ENCODE measurements around the gene CTNNA3. TPM values are rescaled to one million over a fixed set of nuclear protein-coding genes. Genes with fewer than 3 reads are reported as not detected.

Gene CTNNA3
- total RNA-seq, 4 donors from 2014 or later = 14.3 to 49.5 (median 24.2) TPM

DNA sequence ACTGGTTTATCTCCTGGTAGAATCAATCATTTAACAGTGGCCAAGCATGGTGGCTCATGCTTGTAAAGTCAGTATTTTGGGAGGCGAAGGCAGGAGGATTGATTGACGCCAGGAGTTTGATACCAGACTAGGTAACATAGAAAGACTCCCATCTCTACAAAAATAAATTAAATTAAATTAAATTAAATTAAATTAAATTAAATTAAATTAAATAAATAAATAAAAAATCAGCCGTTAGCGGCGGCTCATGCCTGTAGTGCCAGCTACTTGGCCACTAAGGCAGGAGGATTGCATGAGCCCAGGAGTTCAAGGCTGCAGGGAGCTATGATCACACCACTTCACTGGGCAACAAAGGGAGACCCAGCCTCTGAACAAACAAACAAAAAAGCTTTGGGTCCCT is 427.8 kb downstream of the CTNNA3 start:
- Histone ChIP-seq H3K27me3 (no peaks in the 10 kb centered on the region), H3K36me3 (no peaks in the 10 kb centered on the region), H3K4me1 (no peaks in the 10 kb centered on the region), H3K27ac (no peak overlapping the region), H3K4me3 (no peak overlapping the region), H3K9me3 (no peaks in the 10 kb centered on the region)
- intact Hi-C loops (cut with DNase I; ENCODE audit: low total_unique reads) = no loop called here
- no peak for ATAC-seq
- TF ChIP-seq, protein P1, sequence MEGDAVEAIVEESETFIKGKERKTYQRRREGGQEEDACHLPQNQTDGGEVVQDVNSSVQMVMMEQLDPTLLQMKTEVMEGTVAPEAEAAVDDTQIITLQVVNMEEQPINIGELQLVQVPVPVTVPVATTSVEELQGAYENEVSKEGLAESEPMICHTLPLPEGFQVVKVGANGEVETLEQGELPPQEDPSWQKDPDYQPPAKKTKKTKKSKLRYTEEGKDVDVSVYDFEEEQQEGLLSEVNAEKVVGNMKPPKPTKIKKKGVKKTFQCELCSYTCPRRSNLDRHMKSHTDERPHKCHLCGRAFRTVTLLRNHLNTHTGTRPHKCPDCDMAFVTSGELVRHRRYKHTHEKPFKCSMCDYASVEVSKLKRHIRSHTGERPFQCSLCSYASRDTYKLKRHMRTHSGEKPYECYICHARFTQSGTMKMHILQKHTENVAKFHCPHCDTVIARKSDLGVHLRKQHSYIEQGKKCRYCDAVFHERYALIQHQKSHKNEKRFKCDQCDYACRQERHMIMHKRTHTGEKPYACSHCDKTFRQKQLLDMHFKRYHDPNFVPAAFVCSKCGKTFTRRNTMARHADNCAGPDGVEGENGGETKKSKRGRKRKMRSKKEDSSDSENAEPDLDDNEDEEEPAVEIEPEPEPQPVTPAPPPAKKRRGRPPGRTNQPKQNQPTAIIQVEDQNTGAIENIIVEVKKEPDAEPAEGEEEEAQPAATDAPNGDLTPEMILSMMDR (IDR thresholded peaks at IDR 0.05 in 4 of 5, conservative IDR thresholded peaks at IDR 0.05 in 1 of 5) = no peak
- TF ChIP-seq POLR2A (IDR thresholded peaks at IDR 0.05) = no peak
- in situ Hi-C loops (cut with MboI; ENCODE audit: low sequenced_read_pairs in 4 of 4) = no loop called here
- no peak for DNase-seq

DNA sequence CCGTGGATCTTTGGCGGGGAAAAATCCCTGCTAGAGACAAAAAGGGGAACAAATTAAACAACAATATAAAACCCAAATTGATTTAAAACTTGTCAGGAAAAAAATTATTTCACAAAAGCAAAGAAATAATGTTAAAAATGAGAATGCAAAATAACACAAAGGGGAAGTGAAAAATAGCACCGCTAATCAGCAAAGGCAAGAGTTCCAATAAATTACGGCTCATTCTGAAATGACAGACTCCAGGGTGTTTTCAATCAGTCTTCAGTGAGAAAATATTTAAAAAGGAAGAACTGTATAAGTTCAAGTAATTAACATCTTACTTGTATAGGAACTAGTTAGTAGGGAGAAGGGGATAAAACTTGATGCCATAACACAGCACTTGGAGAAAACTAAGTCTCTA is 433.3 kb downstream of the CTNNA3 start:
- no peaks in the 10 kb centered on the region for H3K9me3 ChIP-seq
- TF ChIP-seq POLR2A (IDR thresholded peaks at IDR 0.05) = no peak
- TF ChIP-seq, protein P1 (IDR thresholded peaks at IDR 0.05 in 4 of 5, conservative IDR thresholded peaks at IDR 0.05 in 1 of 5) = no peak
- no peak overlapping the region for H3K4me3 ChIP-seq
- in situ Hi-C loops (cut with MboI; ENCODE audit: low sequenced_read_pairs in 4 of 4) (no loop called here), intact Hi-C loops (cut with DNase I; ENCODE audit: low total_unique reads) (no loop called here)
- H3K27ac ChIP-seq = no peak overlapping the region
- no peaks in the 10 kb centered on the region for H3K4me1 ChIP-seq
- H3K36me3 ChIP-seq = no peaks in the 10 kb centered on the region
- ATAC-seq (no peak), DNase-seq (no peak)
- no peaks in the 10 kb centered on the region for H3K27me3 ChIP-seq

DNA sequence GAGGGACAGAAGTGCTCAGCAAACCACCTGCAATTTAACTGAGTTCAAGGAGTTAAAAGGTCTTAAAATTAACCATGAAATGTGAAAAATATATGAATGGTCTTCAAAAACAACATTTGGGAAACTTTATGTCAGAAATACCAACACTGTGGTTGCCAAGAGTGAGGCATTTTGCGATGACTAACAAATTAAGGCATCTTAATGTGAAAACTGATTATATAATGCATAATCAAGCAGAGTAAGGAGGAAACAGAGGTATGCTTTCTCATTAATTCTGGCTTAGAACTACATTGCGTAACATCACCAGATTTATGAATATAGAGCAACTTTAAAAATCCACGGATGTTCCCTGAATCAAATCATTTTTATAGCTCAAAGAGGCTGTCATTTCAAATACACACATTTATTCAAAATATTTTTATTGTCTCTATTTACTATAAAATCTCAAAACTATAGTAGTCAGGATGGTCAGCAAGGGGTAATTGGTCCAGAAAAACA is 434.6 kb downstream of the CTNNA3 start:
- no peak overlapping the region for H3K27ac ChIP-seq
- intact Hi-C loops (cut with DNase I; ENCODE audit: low total_unique reads) (no loop called here), in situ Hi-C loops (cut with MboI; ENCODE audit: low sequenced_read_pairs in 4 of 4) (no loop called here)
- no peak for ATAC-seq
- no peaks in the 10 kb centered on the region for H3K4me1 ChIP-seq
- no peaks in the 10 kb centered on the region for H3K9me3 ChIP-seq
- DNase-seq = no peak
- no peaks in the 10 kb centered on the region for H3K27me3 ChIP-seq
- H3K4me3 ChIP-seq = no peak overlapping the region
- H3K36me3 ChIP-seq = no peaks in the 10 kb centered on the region
- TF ChIP-seq, protein P1 (IDR thresholded peaks at IDR 0.05 in 4 of 5, conservative IDR thresholded peaks at IDR 0.05 in 1 of 5) = no peak
- TF ChIP-seq POLR2A (IDR thresholded peaks at IDR 0.05) = no peak

DNA sequence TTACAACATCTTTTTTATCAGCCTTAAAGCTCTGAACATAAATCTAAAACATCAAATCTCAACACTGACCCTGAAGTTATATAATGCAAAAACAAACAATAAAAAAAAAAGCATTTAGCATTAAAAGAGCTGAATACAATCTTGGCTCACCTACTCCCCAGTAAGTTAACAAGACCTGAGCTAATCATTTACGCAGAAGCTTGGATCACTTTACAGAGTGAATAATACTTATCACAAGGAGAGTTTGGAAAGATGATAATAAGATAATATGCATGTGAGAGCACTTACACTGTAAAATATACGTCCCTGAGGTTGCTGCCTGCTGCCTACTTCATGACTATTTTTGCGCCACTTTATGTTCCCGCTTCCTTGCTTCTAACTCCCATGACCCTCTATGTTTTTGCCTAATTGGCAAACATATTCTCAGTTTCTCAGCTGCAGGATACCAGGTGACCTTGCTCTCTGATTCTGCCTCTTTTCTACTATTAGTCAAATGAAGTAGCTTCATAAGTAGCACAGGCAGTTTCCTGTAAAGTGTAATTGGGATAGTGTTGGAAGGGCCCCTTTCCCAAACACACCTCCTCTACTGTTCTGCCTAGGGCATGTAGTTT is 436.6 kb downstream of the CTNNA3 start:
- Histone ChIP-seq H3K27ac (no peak overlapping the region), H3K36me3 (no peaks in the 10 kb centered on the region), H3K27me3 (no peaks in the 10 kb centered on the region), H3K4me3 (no peak overlapping the region), H3K4me1 (no peaks in the 10 kb centered on the region), H3K9me3 (no peaks in the 10 kb centered on the region)
- in situ Hi-C loops (cut with MboI; ENCODE audit: low sequenced_read_pairs in 4 of 4) (no loop called here), intact Hi-C loops (cut with DNase I; ENCODE audit: low total_unique reads) (no loop called here)
- DNase-seq (no peak), ATAC-seq (no peak)
- TF ChIP-seq, protein P1 (IDR thresholded peaks at IDR 0.05 in 4 of 5, conservative IDR thresholded peaks at IDR 0.05 in 1 of 5) = no peak
- no peak for TF ChIP-seq POLR2A (IDR thresholded peaks at IDR 0.05)
